IMR-90 (cell line): ENCODE results near the gene FLNA. TPM values are rescaled to one million over a fixed set of nuclear protein-coding genes. Genes with fewer than 3 reads are reported as not detected.

Experiments used
- ATAC-seq: fragments of 200-7000 bp; cut with Tn5 transposase; 2 replicates; pipeline ENCODE4 v1.9.1; 2020; ENCODE audit warnings: low read depth, mild to moderate bottlenecking, moderate library complexity
- Bru-seq: library from RNA; stranded (reverse); fragments of 400-500 nt; gene quantifications from one replicate; lab custom pipeline; 2021; lab: Mats Ljungman, UMichigan
- BruChase-seq, 2 experiments: library from RNA; stranded (reverse); fragments of 400-500 nt; gene quantifications; one replicate each; lab custom pipeline; 2021; lab: Mats Ljungman, UMichigan
- BruUV-seq: library from RNA; stranded (reverse); fragments of 400-500 nt; replicated peaks from 2 replicates; lab custom pipeline; 2021; lab: Mats Ljungman, UMichigan
- CTCF ChIA-PET: fragments of 300-600 bp; formaldehyde crosslinking; extraction: SDS; loops from one replicate; lab custom pipeline; 2021; ENCODE audit warnings: antibody characterized with exemption; lab: Yijun Ruan, JAX
- POLR2A ChIA-PET: fragments of 300-600 bp; sonication (Branson Sonifier 250); formaldehyde crosslinking; loops from one replicate; lab custom pipeline; 2022; ENCODE audit warnings: antibody characterized with exemption; ENCODE audit not compliant: unreplicated experiment; lab: Charles Lee
- DNase-seq: peaks from one replicate; pipeline ENCODE4 v3.0.0; 2013
- H2AFZ ChIP-seq: replicated peaks from 2 replicates; pipeline ENCODE3; 2013; ENCODE audit warnings: low read length, mild to moderate bottlenecking; ENCODE audit not compliant: poor library complexity
- H2AK5ac ChIP-seq: 2 replicates; pipeline ENCODE4 v1.6.1; 2013; ENCODE audit warnings: low read depth, low read length, inconsistent platforms
- H2AK9ac ChIP-seq: replicated peaks from 2 replicates; pipeline ENCODE3; 2013; ENCODE audit warnings: mild to moderate bottlenecking, low read depth, low read length, moderate library complexity; ENCODE audit not compliant: poor library complexity
- H2BK120ac ChIP-seq: 2 replicates; pipeline ENCODE4 v1.6.1; 2013; ENCODE audit warnings: low read depth, low read length, inconsistent platforms
- H2BK15ac ChIP-seq: 3 replicates; pipeline ENCODE4 v1.6.1; 2013; ENCODE audit warnings: low read depth, low read length, inconsistent platforms
- H2BK20ac ChIP-seq: 2 replicates; pipeline ENCODE4 v1.6.1; 2013; ENCODE audit warnings: low read depth, mild to moderate bottlenecking, inconsistent platforms, low read length, moderate library complexity
- H2BK5ac ChIP-seq: 2 replicates; pipeline ENCODE4 v1.6.1; 2013; ENCODE audit warnings: mild to moderate bottlenecking, low read depth, low read length, inconsistent platforms; ENCODE audit not compliant: poor library complexity, severe bottlenecking
- H3K14ac ChIP-seq: replicated peaks from 2 replicates; pipeline ENCODE4 v1.6.1; 2013; ENCODE audit warnings: low read depth, low read length, inconsistent platforms
- H3K18ac ChIP-seq: 2 replicates; pipeline ENCODE4 v1.6.1; 2013; ENCODE audit warnings: low read depth, low read length, control low read depth
- H3K23ac ChIP-seq: 2 replicates; pipeline ENCODE4 v1.6.1; 2013; ENCODE audit warnings: low read depth, low read length, inconsistent platforms
- H3K27ac ChIP-seq: 2 replicates; pipeline ENCODE4 v1.5.1; 2013; ENCODE audit warnings: mild to moderate bottlenecking, control low read depth, low read length; ENCODE audit not compliant: insufficient read depth
- H3K27me3 ChIP-seq: 2 replicates; pipeline ENCODE4 v1.6.1; 2013; ENCODE audit warnings: low read length; ENCODE audit not compliant: control insufficient read depth, insufficient read depth
- H3K36me3 ChIP-seq: 2 replicates; pipeline ENCODE4 v1.6.1; 2013; ENCODE audit warnings: low read length, mixed read lengths; ENCODE audit not compliant: control insufficient read depth, insufficient read depth
- H3K4ac ChIP-seq: 2 replicates; pipeline ENCODE4 v1.6.1; 2013; ENCODE audit warnings: low read depth, low read length, inconsistent platforms
- H3K4me1 ChIP-seq: 2 replicates; pipeline ENCODE4 v1.6.1; 2013; ENCODE audit warnings: low read length, mixed read lengths; ENCODE audit not compliant: control insufficient read depth, insufficient read depth
- H3K4me2 ChIP-seq: 2 replicates; pipeline ENCODE4 v1.6.1; 2013; ENCODE audit warnings: low read depth, mild to moderate bottlenecking, control low read depth, low read length, moderate library complexity
- H3K4me3 ChIP-seq: 2 replicates; pipeline ENCODE4 v1.5.1; 2013; ENCODE audit warnings: low read depth, mild to moderate bottlenecking, control low read depth, low read length, moderate library complexity; ENCODE audit not compliant: insufficient read depth
- H3K56ac ChIP-seq: 2 replicates; pipeline ENCODE4 v1.6.1; 2013; ENCODE audit warnings: low read length, inconsistent platforms; ENCODE audit not compliant: insufficient read depth; ENCODE audit errors: extremely low read depth
- H3K79me1 ChIP-seq, 2 experiments: 2 replicates each; pipeline ENCODE4 v1.6.1; 2013; ENCODE audit warnings: low read length in 2 of 2, inconsistent platforms in 1 of 2, low read depth in 1 of 2
- H3K9ac ChIP-seq: 2 replicates; pipeline ENCODE4 v1.6.1; 2013; ENCODE audit warnings: low read depth, low read length, control low read depth
- H3K9me1 ChIP-seq: 2 replicates; pipeline ENCODE4 v1.6.1; 2013; ENCODE audit warnings: low read length, inconsistent platforms; ENCODE audit not compliant: insufficient read depth
- H3K9me3 ChIP-seq: 2 replicates; pipeline ENCODE4 v1.6.1; 2013; ENCODE audit warnings: low read length; ENCODE audit not compliant: control insufficient read depth, insufficient read depth
- H4K20me1 ChIP-seq: 2 replicates; pipeline ENCODE4 v1.6.1; 2013; ENCODE audit warnings: low read length, inconsistent platforms; ENCODE audit not compliant: insufficient read depth
- H4K5ac ChIP-seq: 2 replicates; pipeline ENCODE4 v1.6.1; 2013; ENCODE audit warnings: mild to moderate bottlenecking, low read depth, low read length, control low read depth
- H4K8ac ChIP-seq, 2 experiments: 2 replicates each; pipeline ENCODE4 v1.6.1; 2013; ENCODE audit warnings: low read depth in 2 of 2, low read length in 2 of 2, control low read depth in 1 of 2, inconsistent platforms in 1 of 2
- H4K91ac ChIP-seq: 2 replicates; pipeline ENCODE4 v1.6.1; 2013; ENCODE audit warnings: low read depth, low read length, inconsistent platforms; ENCODE audit not compliant: insufficient read depth
- CTCF ChIP-seq: conservative IDR thresholded peaks from 2 replicates; pipeline ENCODE4 v1.5.1; 2012; ENCODE audit warnings: mild to moderate bottlenecking, low read depth, low read length, improper control_type of control experiment
- FOS ChIP-seq: fragments of 150-350 bp; IDR thresholded peaks from 2 replicates; pipeline ENCODE4 v1.6.1; 2016; ENCODE audit warnings: low read depth, low read length
- MAFK ChIP-seq: IDR thresholded peaks from 2 replicates; pipeline ENCODE4 v1.6.1; 2012; ENCODE audit warnings: low read depth, low read length, improper control_type of control experiment
- MAZ ChIP-seq: IDR thresholded peaks from 2 replicates; pipeline ENCODE4 v1.6.1; 2012; ENCODE audit warnings: low read depth, mild to moderate bottlenecking, low read length, improper control_type of control experiment, moderate library complexity, borderline replicate concordance
- MXI1 ChIP-seq: IDR thresholded peaks from 2 replicates; pipeline ENCODE4 v1.6.1; 2012; ENCODE audit warnings: low read depth, mild to moderate bottlenecking, low read length, moderate library complexity, borderline replicate concordance
- RFX5 ChIP-seq: IDR thresholded peaks from 2 replicates; pipeline ENCODE4 v1.8.0; 2012; ENCODE audit warnings: low read depth, mild to moderate bottlenecking, low read length, moderate library complexity
- USF2 ChIP-seq: fragments of 150-350 bp; IDR thresholded peaks from 2 replicates; pipeline ENCODE4 v1.6.1; 2017; ENCODE audit warnings: mild to moderate bottlenecking, antibody characterized with exemption, low read length, low read depth
- WGBS, 2 experiments: methylation state at CpG; one replicate each; pipeline versions ENCODE4 v1.1.5 to v1.1.7; 2013; ENCODE audit warnings: missing lambda C conversion rate in 2 of 2; ENCODE audit not compliant: insufficient read length in 1 of 2; ENCODE audit errors: extremely low coverage in 2 of 2; 5-methylcytosine and 5-hydroxymethylcytosine counted together
- dilution Hi-C: fragments of 300-500 bp; cut with HindIII; formaldehyde crosslinking; loops from one replicate; pipeline ENCODE4 v1.14.3; 2018; ENCODE audit warnings: low sequenced_read_pairs; ENCODE audit not compliant: unreplicated experiment
- in situ Hi-C: fragments of 300-500 bp; cut with MboI; formaldehyde crosslinking; loops from 3 replicates; pipeline ENCODE4 v1.14.3; 2019; ENCODE audit warnings: low sequenced_read_pairs, inconsistent platforms, mixed read lengths
- intact Hi-C: fragments of 100-400 bp; cut with micrococcal nuclease; formaldehyde crosslinking; loops from 2 replicates; pipeline ENCODE4 v1.10.0; 2022
- long read RNA-seq: library from polyadenylated mRNA; unstranded; transcript quantifications from one replicate; pipeline ENCODE4 v2.0.0, GENCODE V29; 2021; ENCODE audit not compliant: unreplicated experiment
- polyA plus RNA-seq, 3 experiments: library from polyadenylated mRNA; depleted of rRNA; stranded (reverse); fragments of >200 nt; gene quantifications; 2 replicates each; pipeline ENCODE4 v1.2.3, GENCODE V29; 2012; ENCODE audit warnings: low replicate concordance in 1 of 3
- total RNA-seq: library from RNA; depleted of rRNA; stranded (reverse); fragments of >200 nt; gene quantifications from 2 replicates; pipeline ENCODE4 v1.2.3, GENCODE V29; 2012; rRNA removed

Gene FLNA
- 1,356 and 1,443 TPM in 2 replicates for total RNA-seq
- 1,357 and 1,435 TPM in 2 replicates for polyA plus RNA-seq (2012; rRNA removed)
- 639 and 1,121 TPM in 2 replicates for polyA plus RNA-seq (2012; cell fraction: cytosol; rRNA removed)
- 2,032 and 4,690 TPM in 2 replicates for polyA plus RNA-seq (2012; cell fraction: nucleus; rRNA removed; ENCODE audit: low replicate concordance)
- percentile 99 among the genes with signal in this experiment for Bru-seq, nascent RNA
- percentile 100 among the genes with signal in this experiment for BruChase-seq, experiment 1, labeled RNA remaining after a 6-hour chase
- percentile 99 among the genes with signal in this experiment for BruChase-seq, experiment 2, labeled RNA remaining after a 2-hour chase
- long read RNA-seq, full-length matches to known transcripts: 67 of 2,609 reads
- long read RNA-seq, partial matches to known transcripts: 2,320 of 2,609 reads
- long read RNA-seq, other reads (novel, unspliced or antisense): 222 of 2,609 reads

- intact Hi-C loops: loop anchor here (5.0 kb wide), 1 partner anchor 158 kb away; no protein-coding TSS in a partner anchor
- Histone ChIP-seq H3K4me2 (peak within 1 kb of the TSS; percentile 94), H2BK20ac (peak within 1 kb of the TSS; percentile 25; the same call in 1 of the 2 replicates), H3K27ac (peak within 1 kb of the TSS; percentile 97), H2AK9ac (peak within 1 kb of the TSS; percentile 98), H3K79me1 (peaks cover 0 to 15% of the 10 kb centered on the region in 2 experiments; a peak in 2 of 4 replicates), H2BK120ac (peak within 1 kb of the TSS; percentile 74), H3K9me3 (no peaks in the 10 kb centered on the region), H4K5ac (peak within 1 kb of the TSS; percentile 73), H2BK5ac (peak within 1 kb of the TSS; percentile 92), H3K18ac (peak within 1 kb of the TSS; percentile 88), H3K4me3 (peak within 1 kb of the TSS; percentile 90), H3K9me1 (0 out of 2 replicates have a peak, but pooled peaks cover 5% of the 10 kb centered on the region), H3K23ac (peak within 1 kb of the TSS; percentile 96), H3K56ac (peak within 1 kb of the TSS; percentile 71), H3K4ac (peak within 1 kb of the TSS; percentile 99), H4K8ac (peak within 1 kb of the TSS; percentile 45 to 92; a peak in 3 of 4 replicates), H3K9ac (peak within 1 kb of the TSS; percentile 98), H2AK5ac (peak within 1 kb of the TSS; percentile 98), H2AFZ (peak within 1 kb of the TSS; percentile 83), H3K4me1 (peaks cover 10% of the 10 kb centered on the region), H4K91ac (peak within 1 kb of the TSS; percentile 91), H3K36me3 (peaks cover 9% of the 10 kb centered on the region), H3K14ac (peak within 1 kb of the TSS; percentile 98), H3K27me3 (no peaks in the 10 kb centered on the region), H2BK15ac (peak within 1 kb of the TSS; percentile 38; the same call in 1 of the 3 replicates), H4K20me1 (peaks cover 17% of the 10 kb centered on the region)
- WGBS, 2 experiments: 34% methylated on average over 43 of the region's 95 CpGs; no CpG with 5 or more reads in 1 of the 2 experiments
- DNase-seq (no peak), ATAC-seq (peak; percentile 0; the same call in 1 of the 2 replicates)
- dilution Hi-C loops: no loop called here
- ChIA-PET POLR2A (interaction anchor here (1.6 to 2.6 kb wide), 2 partner anchors 23 to 171 kb away, joined by 5 to 8 read pairs; no protein-coding TSS in a partner anchor), CTCF (interaction anchor here (1.3 kb wide), 1 partner anchor 10 kb away, joined by 4 read pairs; no protein-coding TSS in a partner anchor)
- no TSS peak for BruUV-seq
- TF ChIP-seq MXI1 (no peak), MAZ (no peak), FOS (no peak), USF2 (no peak), MAFK (no peak), RFX5 (no peak), CTCF (0 out of 2 replicates have a peak, but pooled peaks have one; percentile 14)
- in situ Hi-C loops: no loop called here
These were observed at the start of gene FLNA for GRCh38 chrX:154374313-154375155. FLNA (minus strand) TSS chrX:154374634; CDS start chrX:154371245, 3,389 bp downstream.
